ENCODE measurements around the gene ALOXE3. TPM values are rescaled to one million over a fixed set of nuclear protein-coding genes. Genes with fewer than 3 reads are reported as not detected.
A peak's percentile ranks its signal among the peaks of the same experiment; 100 is the strongest.

Gene ALOXE3
- total and polyA plus RNA-seq, 2 donors from 2014 or later = not detected

GRCh38 chr17:8155231-8155995, 37.1 kb upstream of the ALOXE3 start:
- no peaks in the 10 kb centered on the region for H3K27me3 ChIP-seq (ENCODE audit: control insufficient read depth, insufficient read depth, low read length)
- FAIRE-seq (no peak), DNase-seq (peak in 2 of 5 donors; percentile 45 to 53)
- no peaks in the 10 kb centered on the region for H3K9me3 ChIP-seq (ENCODE audit: control insufficient read depth in 2 of 3, insufficient read depth in 1 of 3, low read length in 3 of 3)
- peak overlapping the region; percentile 75 to 99 (median 99) for H3K4me3 ChIP-seq (ENCODE audit: low read length in 3 of 3)
- H3K36me3 ChIP-seq (ENCODE audit: control insufficient read depth in 2 of 3, insufficient read depth in 3 of 3, low read length in 3 of 3) = peaks cover 0 to 18% (median 2%) of the 10 kb centered on the region in 3 donors
- H3K27ac ChIP-seq (ENCODE audit: low read depth in 2 of 2, low read length in 2 of 2) = peak overlapping the region; percentile 99 to 100
- H3K4me1 ChIP-seq (ENCODE audit: control insufficient read depth in 2 of 3, insufficient read depth in 2 of 3, low read depth in 1 of 3, low read length in 3 of 3) = peaks cover 5 to 30% (median 21%) of the 10 kb centered on the region in 3 donors
- TF ChIP-seq CTCF (IDR thresholded peaks at IDR 0.05; ENCODE audit: borderline replicate concordance, extremely low read depth, insufficient read depth) = no peak
- H3K9ac ChIP-seq (ENCODE audit: low read length in 3 of 3) = peak overlapping the region; percentile 61 to 100 (median 99)
- intact Hi-C loops (cut with DNase I) = no loop called here

GRCh38 chr17:8154608-8155155, 36.4 kb upstream of the ALOXE3 start:
- intact Hi-C loops (cut with DNase I) = no loop called here
- Histone ChIP-seq H3K4me3 (ENCODE audit: low read length in 3 of 3) (peak overlapping the region; percentile 4 to 99 (median 99)), H3K9ac (ENCODE audit: low read length in 3 of 3) (peak overlapping the region in 2 of 3 donors; percentile 99 to 100), H3K27me3 (ENCODE audit: control insufficient read depth, insufficient read depth, low read length) (no peaks in the 10 kb centered on the region), H3K9me3 (ENCODE audit: control insufficient read depth in 2 of 3, insufficient read depth in 1 of 3, low read length in 3 of 3) (no peaks in the 10 kb centered on the region), H3K4me1 (ENCODE audit: control insufficient read depth in 2 of 3, insufficient read depth in 2 of 3, low read depth in 1 of 3, low read length in 3 of 3) (peaks cover 5 to 34% (median 21%) of the 10 kb centered on the region in 3 donors), H3K36me3 (ENCODE audit: control insufficient read depth in 2 of 3, insufficient read depth in 3 of 3, low read length in 3 of 3) (peaks cover 0 to 21% (median 7%) of the 10 kb centered on the region in 3 donors), H3K27ac (ENCODE audit: low read depth in 2 of 2, low read length in 2 of 2) (peak overlapping the region; percentile 99 to 100)
- peak in 1 of 5 donors; percentile 43 for DNase-seq
- FAIRE-seq = no peak
- no peak for TF ChIP-seq CTCF (IDR thresholded peaks at IDR 0.05; ENCODE audit: borderline replicate concordance, extremely low read depth, insufficient read depth)

GRCh38 chr17:8153957-8154607, 35.8 kb upstream of the ALOXE3 start:
- peak; percentile 90 for FAIRE-seq
- H3K4me3 ChIP-seq (ENCODE audit: low read length in 3 of 3) = peak overlapping the region; percentile 35 to 99 (median 99)
- H3K27ac ChIP-seq (ENCODE audit: low read depth in 2 of 2, low read length in 2 of 2) = peak overlapping the region; percentile 99 to 100
- intact Hi-C loops (cut with DNase I) = no loop called here
- DNase-seq = peak; percentile 97 to 100 (median 98)
- H3K27me3 ChIP-seq (ENCODE audit: control insufficient read depth, insufficient read depth, low read length) = no peaks in the 10 kb centered on the region
- H3K36me3 ChIP-seq (ENCODE audit: control insufficient read depth in 2 of 3, insufficient read depth in 3 of 3, low read length in 3 of 3) = peaks cover 0 to 25% (median 13%) of the 10 kb centered on the region in 3 donors
- no peaks in the 10 kb centered on the region for H3K9me3 ChIP-seq (ENCODE audit: control insufficient read depth in 2 of 3, insufficient read depth in 1 of 3, low read length in 3 of 3)
- TF ChIP-seq CTCF (IDR thresholded peaks at IDR 0.05; ENCODE audit: borderline replicate concordance, extremely low read depth, insufficient read depth) = no peak
- H3K4me1 ChIP-seq (ENCODE audit: control insufficient read depth in 2 of 3, insufficient read depth in 2 of 3, low read depth in 1 of 3, low read length in 3 of 3) = peaks cover 5 to 34% (median 21%) of the 10 kb centered on the region in 3 donors
- H3K9ac ChIP-seq (ENCODE audit: low read length in 3 of 3) = peak overlapping the region; percentile 71 to 99 (median 87)
